ENCODE data around the gene FIBP. TPM values are rescaled to one million over a fixed set of nuclear protein-coding genes. Genes with fewer than 3 reads are reported as not detected.

The FIBP gene
- total and polyA plus RNA-seq, 2 donors (not counting 3 experiments of a cell fraction or from before 2014, with no cell fraction given) = 105 to 162 TPM

DNA sequence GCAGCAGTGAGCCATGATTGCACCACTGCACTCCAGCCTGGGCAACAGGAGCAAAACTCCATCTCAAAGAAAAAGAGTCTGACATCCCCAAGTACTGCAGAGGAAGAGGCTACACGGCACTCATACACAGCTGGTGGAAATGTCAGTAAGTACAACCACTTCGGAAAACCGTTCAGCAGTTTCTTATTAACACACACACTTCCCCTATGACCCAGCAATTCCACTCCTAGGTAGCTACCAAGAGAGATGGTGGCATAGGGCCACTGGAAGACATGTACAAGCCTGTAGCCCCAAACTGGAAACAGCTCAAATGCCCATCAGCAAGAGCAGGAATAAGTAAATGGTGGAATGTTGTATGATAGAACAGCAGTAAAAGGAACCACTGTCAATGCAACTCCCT lies 34.3 kb upstream of the FIBP start:
- Histone ChIP-seq H3K9ac (replicated peaks; ENCODE audit: extremely low read depth, insufficient read depth, low read length) (no peak overlapping the region), H3K4me1 (ENCODE audit: control insufficient read depth, extremely low read depth, insufficient read depth, low read length) (peaks cover 19% of the 10 kb centered on the region), H4K20me1 (replicated peaks; ENCODE audit: control insufficient read depth, extremely low read depth, insufficient read depth, low read length) (no peaks in the 10 kb centered on the region), H3K9me1 (replicated peaks; ENCODE audit: control insufficient read depth, extremely low read depth, insufficient read depth, low read length) (no peaks in the 10 kb centered on the region), H3K79me2 (ENCODE audit: control insufficient read depth, insufficient read depth, low read length) (peaks cover 24% of the 10 kb centered on the region), H3K4me3 (replicated peaks in 1 of 3; ENCODE audit: insufficient read depth in 1 of 3, low read depth in 1 of 3, low read length in 3 of 3) (no peak overlapping the region), H3K4me2 (ENCODE audit: insufficient read depth, low read length) (no peak overlapping the region), H2AFZ (ENCODE audit: low read depth, low read length) (no peak overlapping the region), H3K27ac (ENCODE audit: insufficient read depth, low read depth, low read length) (no peak overlapping the region), H3K27me3 (ENCODE audit: control insufficient read depth in 2 of 2, insufficient read depth in 2 of 2, low read length in 2 of 2) (no peaks in the 10 kb centered on the region), H3K36me3 (ENCODE audit: control insufficient read depth in 2 of 2, extremely low read depth in 1 of 2, insufficient read depth in 2 of 2, low read length in 2 of 2) (peaks cover 6 to 11% of the 10 kb centered on the region in 2 experiments), H3K9me3 (replicated peaks; ENCODE audit: control insufficient read depth, insufficient read depth, low read length) (no peaks in the 10 kb centered on the region)
- POLR2A ChIA-PET = no interaction called here
- intact Hi-C loops (cut with micrococcal nuclease) = no loop called here
- BruUV-seq (replicated peaks) = no TSS peak
- dilution Hi-C loops (cut with MboI; ENCODE audit: extremely low pct_ligation_motif_present, low sequenced_read_pairs) = no loop called here
- CTCF ChIA-PET = interaction anchor here (1.1 to 1.9 kb wide), 4 partner anchors 10 to 34 kb away, joined by 3 to 7 read pairs (median 4); partner anchors contain the start of genes CCDC85B and FIBP
- FAIRE-seq (no peak), DNase-seq (ENCODE audit: low read depth, low spot score) (no peak)
- TF ChIP-seq POLR2A (IDR thresholded peaks at IDR 0.05; ENCODE audit: low read depth, low read length) = no peak
- TF ChIP-seq, protein P1, sequence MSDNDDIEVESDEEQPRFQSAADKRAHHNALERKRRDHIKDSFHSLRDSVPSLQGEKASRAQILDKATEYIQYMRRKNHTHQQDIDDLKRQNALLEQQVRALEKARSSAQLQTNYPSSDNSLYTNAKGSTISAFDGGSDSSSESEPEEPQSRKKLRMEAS (IDR thresholded peaks at IDR 0.05; ENCODE audit: insufficient read depth, insufficient read length) = no peak
- no peak for TF ChIP-seq FOS (IDR thresholded peaks at IDR 0.05; ENCODE audit: borderline replicate concordance, insufficient read depth, low read length)
- no peak for TF ChIP-seq JUN (IDR thresholded peaks at IDR 0.05; ENCODE audit: borderline replicate concordance, insufficient read depth, insufficient read length, low read depth)
- TF ChIP-seq POLR2AphosphoS5 (IDR thresholded peaks at IDR 0.05; ENCODE audit: insufficient read depth, low read depth, low read length) = no peak
- no peak for TF ChIP-seq MYC (IDR thresholded peaks at IDR 0.05; ENCODE audit: low read depth, low read length)
- TF ChIP-seq, protein P2, sequence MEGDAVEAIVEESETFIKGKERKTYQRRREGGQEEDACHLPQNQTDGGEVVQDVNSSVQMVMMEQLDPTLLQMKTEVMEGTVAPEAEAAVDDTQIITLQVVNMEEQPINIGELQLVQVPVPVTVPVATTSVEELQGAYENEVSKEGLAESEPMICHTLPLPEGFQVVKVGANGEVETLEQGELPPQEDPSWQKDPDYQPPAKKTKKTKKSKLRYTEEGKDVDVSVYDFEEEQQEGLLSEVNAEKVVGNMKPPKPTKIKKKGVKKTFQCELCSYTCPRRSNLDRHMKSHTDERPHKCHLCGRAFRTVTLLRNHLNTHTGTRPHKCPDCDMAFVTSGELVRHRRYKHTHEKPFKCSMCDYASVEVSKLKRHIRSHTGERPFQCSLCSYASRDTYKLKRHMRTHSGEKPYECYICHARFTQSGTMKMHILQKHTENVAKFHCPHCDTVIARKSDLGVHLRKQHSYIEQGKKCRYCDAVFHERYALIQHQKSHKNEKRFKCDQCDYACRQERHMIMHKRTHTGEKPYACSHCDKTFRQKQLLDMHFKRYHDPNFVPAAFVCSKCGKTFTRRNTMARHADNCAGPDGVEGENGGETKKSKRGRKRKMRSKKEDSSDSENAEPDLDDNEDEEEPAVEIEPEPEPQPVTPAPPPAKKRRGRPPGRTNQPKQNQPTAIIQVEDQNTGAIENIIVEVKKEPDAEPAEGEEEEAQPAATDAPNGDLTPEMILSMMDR (IDR thresholded peaks at IDR 0.05; ENCODE audit: extremely low read depth in 1 of 2, insufficient read depth in 1 of 2, low read depth in 1 of 2, low read length in 2 of 2) = no peak
- no peak for TF ChIP-seq GATA2 (IDR thresholded peaks at IDR 0.05; ENCODE audit: insufficient read depth, insufficient read length, low read depth, low read length)
- no peak for TF ChIP-seq EZH2 (IDR thresholded peaks at IDR 0.05; ENCODE audit: borderline replicate concordance, low read depth, low read length, severe bottlenecking)
